Suprapubic skin (tissue), 4 donors: ENCODE measurements around the gene ANXA2. TPM values are rescaled to one million over a fixed set of nuclear protein-coding genes. Genes with fewer than 3 reads are reported as not detected.

Experiments
- DNase-seq, 2 donors: peaks; one replicate each; pipeline ENCODE4 v3.0.0-alpha.2; 2019; ENCODE audit warnings: low spot score in 2 of 2
- H3K27ac ChIP-seq: fragments of 200-600 bp; sonication (generic); one replicate; pipeline ENCODE4 v1.5.1; 2019
- H3K27me3 ChIP-seq: fragments of 200-600 bp; sonication (generic); one replicate; pipeline ENCODE4 v1.5.1; 2019
- H3K36me3 ChIP-seq: fragments of 200-600 bp; sonication (generic); one replicate; pipeline ENCODE4 v1.5.1; 2019
- H3K4me1 ChIP-seq: fragments of 200-600 bp; sonication (generic); one replicate; pipeline ENCODE4 v1.5.1; 2019
- H3K4me3 ChIP-seq: fragments of 200-600 bp; sonication (generic); one replicate; pipeline ENCODE4 v1.5.1; 2019; ENCODE audit warnings: mild to moderate bottlenecking
- H3K9me3 ChIP-seq: fragments of 200-600 bp; sonication (generic); one replicate; pipeline ENCODE4 v1.5.1; 2019
- EP300 ChIP-seq: sonication (generic); formaldehyde crosslinking; IDR thresholded peaks from one replicate; pipeline ENCODE4 v1.6.1; 2017; ENCODE audit warnings: antibody characterized with exemption
- POLR2A ChIP-seq, 2 donors: fragments of 450-650 bp; IDR thresholded peaks; one replicate each; pipeline ENCODE4 v1.6.1; 2017; ENCODE audit warnings: antibody characterized with exemption in 2 of 2, mild to moderate bottlenecking in 2 of 2, moderate library complexity in 2 of 2
- POLR2AphosphoS5 ChIP-seq, 3 donors: sonication (generic); formaldehyde crosslinking; IDR thresholded peaks; one replicate each; pipeline ENCODE4 v1.6.1; 2017; ENCODE audit warnings: antibody characterized with exemption in 3 of 3
- WGBS: methylation state at CpG from one replicate; pipeline ENCODE4 v1.1.5; 2018; 5-methylcytosine and 5-hydroxymethylcytosine counted together
- total RNA-seq, 4 donors: library from RNA; depleted of rRNA; stranded (reverse); fragments of >200 nt; gene quantifications; one replicate each; pipeline ENCODE4 v1.1.0, GENCODE V29; 2016
- TF ChIP-seq, protein P1 (sequence below), 2 donors: fragments of 200-600 bp in 1 of 2; fragments of 450-650 bp in 1 of 2; sonication (generic) in 1 of 2; IDR thresholded peaks; one replicate each; pipeline ENCODE4 v1.5.1; 2016 to 2019; ENCODE audit warnings: antibody characterized with exemption in 2 of 2, mild to moderate bottlenecking in 1 of 2, moderate library complexity in 1 of 2

Gene ANXA2
- total RNA-seq, 4 donors from 2014 or later, result 1,379 to 1,734 (median 1,554) TPM

DNA sequence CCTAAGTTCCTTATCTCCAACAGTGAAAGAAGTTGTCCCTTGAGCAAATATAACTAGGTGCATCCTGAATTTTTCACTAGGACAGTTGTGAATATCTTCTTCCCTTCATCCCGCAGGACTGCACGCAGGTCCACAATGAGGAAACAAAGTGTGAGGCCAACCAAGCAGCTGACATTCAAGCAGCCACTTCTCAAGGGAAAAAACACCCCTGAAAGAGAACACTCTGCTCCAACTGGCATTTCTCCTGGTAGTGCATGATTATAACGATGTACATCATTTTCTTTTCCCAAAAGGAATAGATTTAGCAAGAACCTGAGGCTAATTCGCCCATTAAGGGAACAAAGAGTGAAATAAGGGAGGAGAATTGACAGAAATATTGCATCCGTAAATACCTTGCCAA is 74.5 kb downstream of the ANXA2 start:
- Histone ChIP-seq H3K4me1 (peaks cover 3% of the 10 kb centered on the region), H3K36me3 (no peaks in the 10 kb centered on the region), H3K4me3 (no peak overlapping the region), H3K27ac (no peak overlapping the region), H3K27me3 (peaks cover 10% of the 10 kb centered on the region), H3K9me3 (no peaks in the 10 kb centered on the region)
- TF ChIP-seq POLR2A (IDR thresholded peaks at IDR 0.05), result no peak
- 58% methylated on average over 5 of the region's 5 CpGs for WGBS
- DNase-seq, result no peak

DNA sequence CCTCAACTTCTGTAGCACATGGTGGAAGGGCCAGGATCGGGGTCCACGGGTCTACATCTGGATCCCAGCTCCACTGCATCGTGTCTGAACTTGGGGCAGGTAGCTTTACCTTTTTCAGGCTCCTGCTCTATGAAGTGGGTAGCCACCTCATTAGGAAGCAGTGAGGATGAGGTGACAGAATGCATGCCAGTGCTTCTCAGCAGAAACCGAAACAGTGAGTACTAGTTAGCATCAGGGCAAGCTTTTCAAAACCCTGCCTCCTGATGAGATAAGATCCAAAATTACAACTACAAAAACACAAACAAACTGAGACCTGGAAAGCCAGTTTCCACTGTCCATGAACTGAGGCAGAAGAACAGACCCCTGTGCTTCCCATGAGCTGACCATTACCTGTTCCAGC is 77.4 kb downstream of the ANXA2 start:
- H3K4me1 ChIP-seq, result peaks cover 7% of the 10 kb centered on the region
- whole genome bisulfite sequencing, result 76% methylated on average over 4 of the region's 4 CpGs
- no peak for DNase-seq
- no peak overlapping the region for H3K27ac ChIP-seq
- H3K9me3 ChIP-seq, result no peaks in the 10 kb centered on the region
- no peaks in the 10 kb centered on the region for H3K27me3 ChIP-seq
- H3K36me3 ChIP-seq, result no peaks in the 10 kb centered on the region
- no peak overlapping the region for H3K4me3 ChIP-seq
- TF ChIP-seq POLR2A (IDR thresholded peaks at IDR 0.05), result no peak
- TF ChIP-seq EP300, result no peak
- TF ChIP-seq, protein P1, sequence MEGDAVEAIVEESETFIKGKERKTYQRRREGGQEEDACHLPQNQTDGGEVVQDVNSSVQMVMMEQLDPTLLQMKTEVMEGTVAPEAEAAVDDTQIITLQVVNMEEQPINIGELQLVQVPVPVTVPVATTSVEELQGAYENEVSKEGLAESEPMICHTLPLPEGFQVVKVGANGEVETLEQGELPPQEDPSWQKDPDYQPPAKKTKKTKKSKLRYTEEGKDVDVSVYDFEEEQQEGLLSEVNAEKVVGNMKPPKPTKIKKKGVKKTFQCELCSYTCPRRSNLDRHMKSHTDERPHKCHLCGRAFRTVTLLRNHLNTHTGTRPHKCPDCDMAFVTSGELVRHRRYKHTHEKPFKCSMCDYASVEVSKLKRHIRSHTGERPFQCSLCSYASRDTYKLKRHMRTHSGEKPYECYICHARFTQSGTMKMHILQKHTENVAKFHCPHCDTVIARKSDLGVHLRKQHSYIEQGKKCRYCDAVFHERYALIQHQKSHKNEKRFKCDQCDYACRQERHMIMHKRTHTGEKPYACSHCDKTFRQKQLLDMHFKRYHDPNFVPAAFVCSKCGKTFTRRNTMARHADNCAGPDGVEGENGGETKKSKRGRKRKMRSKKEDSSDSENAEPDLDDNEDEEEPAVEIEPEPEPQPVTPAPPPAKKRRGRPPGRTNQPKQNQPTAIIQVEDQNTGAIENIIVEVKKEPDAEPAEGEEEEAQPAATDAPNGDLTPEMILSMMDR (IDR thresholded peaks at IDR 0.05), result no peak

DNA sequence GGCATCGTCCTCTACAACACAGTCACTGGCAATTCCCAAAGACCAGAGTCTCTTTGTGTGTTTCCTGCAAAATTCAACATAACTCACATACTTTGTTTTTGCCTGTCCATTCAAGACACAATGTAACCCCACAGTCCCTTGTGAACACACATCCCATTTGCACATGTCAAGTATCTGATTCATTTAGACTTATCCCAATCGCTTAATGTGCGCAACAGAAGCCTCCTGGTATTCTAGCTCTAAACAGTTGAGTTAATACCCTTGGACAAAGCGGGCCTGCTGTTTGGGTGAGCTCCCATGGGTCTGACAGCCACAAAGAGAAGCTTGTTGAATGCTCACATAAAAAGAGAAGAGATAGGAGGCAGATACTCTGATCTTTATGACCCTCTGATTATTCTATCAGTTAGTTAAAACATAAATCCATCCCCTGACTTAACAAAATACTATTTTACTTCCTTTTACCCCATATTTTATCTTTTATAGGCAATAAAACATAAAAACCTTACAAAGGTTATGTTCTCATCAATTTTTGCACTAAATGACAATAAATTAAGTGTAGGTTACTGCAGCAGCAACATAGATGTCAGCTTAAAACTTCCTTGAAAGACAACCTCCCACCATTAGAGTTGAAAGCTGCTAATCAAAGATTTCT is 79.4 kb downstream of the ANXA2 start:
- no peak for TF ChIP-seq POLR2A (IDR thresholded peaks at IDR 0.05)
- TF ChIP-seq POLR2AphosphoS5 (IDR thresholded peaks at IDR 0.05), result no peak
- Histone ChIP-seq H3K27me3 (no peaks in the 10 kb centered on the region), H3K27ac (no peak overlapping the region), H3K36me3 (no peaks in the 10 kb centered on the region), H3K4me3 (no peak overlapping the region), H3K9me3 (no peaks in the 10 kb centered on the region), H3K4me1 (peaks cover 7% of the 10 kb centered on the region)
- DNase-seq, result no peak
- 97% methylated on average over 4 of the region's 4 CpGs for WGBS

DNA sequence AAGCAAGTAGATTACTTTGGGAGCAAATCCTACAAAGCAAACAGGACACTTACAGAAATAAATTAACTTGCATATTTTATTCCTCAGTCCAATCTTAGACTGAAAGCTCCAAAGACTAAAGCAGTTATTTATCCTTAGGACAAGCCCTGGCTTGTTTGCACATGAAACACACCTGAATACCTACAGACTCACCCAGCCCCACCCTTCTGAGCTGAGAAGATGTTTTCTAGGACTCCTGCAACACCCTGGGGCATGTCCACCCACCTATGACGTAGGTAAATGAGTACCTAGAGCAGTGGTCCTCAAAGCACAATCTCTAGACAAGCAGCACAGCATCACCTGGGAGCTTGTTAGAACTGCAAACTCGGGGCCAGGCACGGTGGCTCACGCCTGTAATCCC is 80.8 kb downstream of the ANXA2 start:
- DNase-seq, result no peak
- H3K9me3 ChIP-seq, result no peaks in the 10 kb centered on the region
- no peaks in the 10 kb centered on the region for H3K27me3 ChIP-seq
- 78% methylated on average over 4 of the region's 4 CpGs for WGBS
- TF ChIP-seq POLR2A (IDR thresholded peaks at IDR 0.05), result no peak
- H3K4me3 ChIP-seq, result no peak overlapping the region
- H3K36me3 ChIP-seq, result no peaks in the 10 kb centered on the region
- no peak overlapping the region for H3K27ac ChIP-seq
- H3K4me1 ChIP-seq, result peaks cover 7% of the 10 kb centered on the region

DNA sequence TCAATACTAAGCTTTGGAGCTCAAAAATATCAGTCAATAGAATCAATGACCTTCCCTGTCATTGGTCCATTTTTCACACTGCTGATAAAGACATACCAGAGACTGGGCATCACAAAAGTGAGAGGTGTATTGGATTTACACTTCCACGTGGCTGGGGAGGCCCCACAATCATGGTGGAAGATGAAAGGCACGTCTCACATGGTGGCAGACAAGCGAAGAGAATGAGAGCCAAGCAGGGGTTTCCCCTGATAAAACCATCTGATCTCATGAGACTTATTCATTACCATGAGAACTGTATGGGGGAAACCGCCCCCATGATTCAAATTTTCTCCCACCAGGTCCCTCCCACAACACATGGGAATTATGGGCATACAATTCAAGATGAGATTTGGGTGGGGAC is 81.9 kb downstream of the ANXA2 start:
- no peak for DNase-seq
- no peaks in the 10 kb centered on the region for H3K27me3 ChIP-seq
- WGBS, result 76% methylated on average over 4 of the region's 4 CpGs
- H3K36me3 ChIP-seq, result no peaks in the 10 kb centered on the region
- peaks cover 7% of the 10 kb centered on the region for H3K4me1 ChIP-seq
- no peak overlapping the region for H3K27ac ChIP-seq
- H3K4me3 ChIP-seq, result no peak overlapping the region
- TF ChIP-seq POLR2A (IDR thresholded peaks at IDR 0.05), result no peak
- TF ChIP-seq, protein P1 (IDR thresholded peaks at IDR 0.05), result no peak
- no peak for TF ChIP-seq EP300
- no peak for TF ChIP-seq POLR2AphosphoS5 (IDR thresholded peaks at IDR 0.05)
- H3K9me3 ChIP-seq, result no peaks in the 10 kb centered on the region

DNA sequence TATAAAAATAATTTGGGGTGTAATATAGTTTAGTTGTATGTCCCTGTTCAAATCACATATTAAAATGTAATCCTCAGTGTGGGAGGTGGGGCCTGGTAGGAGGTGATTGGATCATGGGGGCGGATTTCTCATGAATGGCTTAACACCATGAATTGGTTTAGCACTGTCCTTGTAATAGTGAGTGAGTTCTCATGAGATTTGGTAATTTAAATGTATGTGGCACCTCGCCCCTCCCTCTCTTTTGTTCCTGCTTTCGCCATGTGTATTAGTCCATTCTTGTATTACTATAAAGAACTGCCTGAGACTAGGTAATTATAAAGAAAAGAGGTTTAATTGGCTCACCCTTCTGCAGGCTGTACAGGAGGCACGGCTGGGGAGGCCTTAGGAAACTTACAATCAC is 83.9 kb downstream of the ANXA2 start:
- Histone ChIP-seq H3K27ac (no peak overlapping the region), H3K4me3 (no peak overlapping the region), H3K9me3 (no peaks in the 10 kb centered on the region), H3K4me1 (peaks cover 7% of the 10 kb centered on the region), H3K36me3 (no peaks in the 10 kb centered on the region), H3K27me3 (peaks cover 4% of the 10 kb centered on the region)
- TF ChIP-seq POLR2A (IDR thresholded peaks at IDR 0.05) (no peak), POLR2AphosphoS5 (IDR thresholded peaks at IDR 0.05) (no peak), EP300 (no peak)
- TF ChIP-seq, protein P1 (IDR thresholded peaks at IDR 0.05), result no peak
- 91% methylated on average over 4 of the region's 4 CpGs for WGBS
- DNase-seq, result no peak

DNA sequence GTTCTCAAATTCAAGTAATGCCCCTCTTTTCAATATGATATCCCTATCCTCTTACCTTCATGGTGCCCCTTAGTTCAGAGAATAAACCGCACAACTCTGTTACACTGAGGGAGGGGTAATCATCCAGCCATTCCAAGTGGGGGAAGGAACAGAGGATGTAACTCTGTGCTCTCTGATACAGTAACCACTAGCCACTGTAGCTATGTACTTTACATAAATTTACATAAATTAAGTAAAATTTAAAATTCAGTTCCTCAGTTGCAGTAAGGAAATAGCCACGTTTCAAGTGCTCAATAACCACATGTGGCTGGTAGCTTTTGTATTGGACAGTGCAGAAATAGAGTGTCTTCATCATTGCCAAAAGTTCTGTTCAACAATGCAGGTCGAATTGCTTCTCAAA is 90.8 kb downstream of the ANXA2 start:
- H3K27me3 ChIP-seq, result peaks cover 8% of the 10 kb centered on the region
- H3K4me3 ChIP-seq, result no peak overlapping the region
- H3K36me3 ChIP-seq, result no peaks in the 10 kb centered on the region
- TF ChIP-seq, protein P1 (IDR thresholded peaks at IDR 0.05), result no peak
- TF ChIP-seq EP300 (no peak), POLR2A (IDR thresholded peaks at IDR 0.05) (no peak), POLR2AphosphoS5 (IDR thresholded peaks at IDR 0.05) (no peak)
- DNase-seq, result no peak
- H3K27ac ChIP-seq, result no peak overlapping the region
- no peaks in the 10 kb centered on the region for H3K9me3 ChIP-seq
- H3K4me1 ChIP-seq, result no peaks in the 10 kb centered on the region
- WGBS, result 66% methylated on average over 3 of the region's 3 CpGs
